Hepatocyte (in vitro differentiated cells): ENCODE measurements around the gene HIBADH.

Experiments used
- EZH2 ChIP-seq: fragments of 200-600 bp; sonication (generic); IDR thresholded peaks from 2 replicates; pipeline ENCODE4 v1.6.1; 2016; ENCODE audit warnings: antibody characterized with exemption, mild to moderate bottlenecking, borderline replicate concordance
- EZH2phosphoT487 ChIP-seq: fragments of 200-600 bp; sonication (generic); IDR thresholded peaks from one replicate; pipeline ENCODE4 v1.6.1; 2018; ENCODE audit warnings: antibody characterized with exemption, mild to moderate bottlenecking, low read depth, moderate library complexity; ENCODE audit not compliant: unreplicated experiment, severe bottlenecking
- TF ChIP-seq, protein P1 (sequence below): fragments of 200-600 bp; sonication (generic); IDR thresholded peaks from 2 replicates; pipeline ENCODE4 v1.5.1; 2016; ENCODE audit warnings: antibody characterized with exemption, mild to moderate bottlenecking; ENCODE audit not compliant: poor library complexity

DNA sequence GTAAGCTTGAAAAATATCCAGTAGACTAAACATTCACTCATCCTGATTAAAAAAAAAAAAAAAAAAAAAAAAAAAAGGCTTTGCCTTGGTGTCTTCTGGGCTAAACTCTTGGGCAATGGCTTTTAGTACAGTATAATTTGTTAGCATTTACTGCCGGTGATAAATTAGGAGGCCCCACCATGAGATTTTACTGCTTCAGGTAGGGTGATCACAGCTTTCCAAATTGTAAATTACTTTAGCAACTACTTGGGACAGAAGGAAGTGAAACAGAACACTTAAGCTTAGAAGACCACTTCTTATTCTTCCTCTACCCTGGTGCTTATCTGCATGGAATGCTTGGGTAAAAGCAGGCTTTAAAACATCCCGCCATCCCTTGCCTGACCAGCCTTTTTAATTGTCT is 152.1 kb downstream of the HIBADH start:
- TF ChIP-seq, protein P1, sequence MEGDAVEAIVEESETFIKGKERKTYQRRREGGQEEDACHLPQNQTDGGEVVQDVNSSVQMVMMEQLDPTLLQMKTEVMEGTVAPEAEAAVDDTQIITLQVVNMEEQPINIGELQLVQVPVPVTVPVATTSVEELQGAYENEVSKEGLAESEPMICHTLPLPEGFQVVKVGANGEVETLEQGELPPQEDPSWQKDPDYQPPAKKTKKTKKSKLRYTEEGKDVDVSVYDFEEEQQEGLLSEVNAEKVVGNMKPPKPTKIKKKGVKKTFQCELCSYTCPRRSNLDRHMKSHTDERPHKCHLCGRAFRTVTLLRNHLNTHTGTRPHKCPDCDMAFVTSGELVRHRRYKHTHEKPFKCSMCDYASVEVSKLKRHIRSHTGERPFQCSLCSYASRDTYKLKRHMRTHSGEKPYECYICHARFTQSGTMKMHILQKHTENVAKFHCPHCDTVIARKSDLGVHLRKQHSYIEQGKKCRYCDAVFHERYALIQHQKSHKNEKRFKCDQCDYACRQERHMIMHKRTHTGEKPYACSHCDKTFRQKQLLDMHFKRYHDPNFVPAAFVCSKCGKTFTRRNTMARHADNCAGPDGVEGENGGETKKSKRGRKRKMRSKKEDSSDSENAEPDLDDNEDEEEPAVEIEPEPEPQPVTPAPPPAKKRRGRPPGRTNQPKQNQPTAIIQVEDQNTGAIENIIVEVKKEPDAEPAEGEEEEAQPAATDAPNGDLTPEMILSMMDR, result no peak
- TF ChIP-seq EZH2 (no peak), EZH2phosphoT487 (no peak)
